Subcutaneous adipose tissue (tissue), 4 donors: ENCODE results near the gene PTPRK. TPM values are rescaled to one million over a fixed set of nuclear protein-coding genes. Genes with fewer than 3 reads are reported as not detected.

Source experiments
- total RNA-seq, 4 donors: library from RNA; depleted of rRNA; stranded (reverse); fragments of >200 nt; gene quantifications; one replicate each; pipeline ENCODE4 v1.1.0, GENCODE V29; 2016
- TF ChIP-seq, protein P1 (sequence below): fragments of 450-650 bp; IDR thresholded peaks from one replicate; pipeline ENCODE4 v1.5.1; 2016; ENCODE audit warnings: low read depth, mild to moderate bottlenecking, control low read depth, antibody characterized with exemption, moderate library complexity

The PTPRK gene
- total RNA-seq, 4 donors from 2014 or later = 21.6 to 31.0 (median 26.1) TPM

GRCh38 chr6:127990074-127990473, 530.3 kb downstream of the PTPRK start:
- TF ChIP-seq, protein P1, sequence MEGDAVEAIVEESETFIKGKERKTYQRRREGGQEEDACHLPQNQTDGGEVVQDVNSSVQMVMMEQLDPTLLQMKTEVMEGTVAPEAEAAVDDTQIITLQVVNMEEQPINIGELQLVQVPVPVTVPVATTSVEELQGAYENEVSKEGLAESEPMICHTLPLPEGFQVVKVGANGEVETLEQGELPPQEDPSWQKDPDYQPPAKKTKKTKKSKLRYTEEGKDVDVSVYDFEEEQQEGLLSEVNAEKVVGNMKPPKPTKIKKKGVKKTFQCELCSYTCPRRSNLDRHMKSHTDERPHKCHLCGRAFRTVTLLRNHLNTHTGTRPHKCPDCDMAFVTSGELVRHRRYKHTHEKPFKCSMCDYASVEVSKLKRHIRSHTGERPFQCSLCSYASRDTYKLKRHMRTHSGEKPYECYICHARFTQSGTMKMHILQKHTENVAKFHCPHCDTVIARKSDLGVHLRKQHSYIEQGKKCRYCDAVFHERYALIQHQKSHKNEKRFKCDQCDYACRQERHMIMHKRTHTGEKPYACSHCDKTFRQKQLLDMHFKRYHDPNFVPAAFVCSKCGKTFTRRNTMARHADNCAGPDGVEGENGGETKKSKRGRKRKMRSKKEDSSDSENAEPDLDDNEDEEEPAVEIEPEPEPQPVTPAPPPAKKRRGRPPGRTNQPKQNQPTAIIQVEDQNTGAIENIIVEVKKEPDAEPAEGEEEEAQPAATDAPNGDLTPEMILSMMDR = no peak

- TF ChIP-seq, protein P1 = no peak
Measured at GRCh38 chr6:127980996-127981395, 539.4 kb downstream of the PTPRK start.

DNA sequence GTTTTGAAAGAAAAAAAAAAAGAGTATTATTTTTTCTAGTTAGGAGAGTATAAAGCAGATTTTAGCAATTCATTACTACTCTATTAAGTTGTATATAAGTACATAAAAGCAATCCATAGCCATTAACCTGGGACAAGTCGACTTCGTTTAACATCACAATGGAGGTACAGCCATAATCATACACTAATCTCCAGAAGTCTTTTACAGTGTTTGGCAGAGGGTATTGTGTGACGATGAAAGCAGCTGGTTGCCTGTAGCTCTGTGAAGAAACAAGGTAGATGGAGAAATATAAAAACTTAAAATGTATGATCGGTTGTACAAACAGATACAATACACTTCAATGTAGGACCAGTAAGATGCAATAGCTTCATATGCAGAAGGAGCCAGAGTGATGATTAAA, 543.6 kb downstream of the PTPRK start:
- TF ChIP-seq, protein P1 = no peak

- TF ChIP-seq, protein P1 = no peak
Measured at GRCh38 chr6:127976111-127976510, 544.3 kb downstream of the PTPRK start.

- TF ChIP-seq, protein P1 = no peak
Measured at GRCh38 chr6:127972815-127973214, 547.6 kb downstream of the PTPRK start.

DNA sequence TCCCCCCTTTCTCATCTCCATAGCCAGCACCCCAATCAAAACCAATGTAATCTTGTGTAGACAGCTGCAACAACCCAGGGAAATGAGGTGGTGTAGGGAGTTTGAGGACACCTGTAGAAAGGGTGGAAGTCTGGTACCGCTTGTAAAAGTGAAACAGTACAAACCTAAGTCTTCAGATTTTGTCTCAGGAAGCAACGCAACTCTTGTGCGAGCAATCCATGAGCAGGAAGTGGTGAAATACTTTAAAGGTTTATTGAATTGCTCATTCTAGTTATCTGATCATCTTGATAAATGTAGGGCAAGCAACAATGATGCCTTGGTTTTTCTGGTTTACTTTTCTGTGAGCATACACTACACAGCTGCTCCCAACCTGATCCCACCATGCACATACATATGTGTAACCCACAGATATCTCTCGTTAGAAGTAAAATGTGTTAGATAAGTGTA, 548.4 kb downstream of the PTPRK start:
- TF ChIP-seq, protein P1 = no peak

GRCh38 chr6:127971386-127971785, 549.0 kb downstream of the PTPRK start:
- TF ChIP-seq, protein P1 = no peak
